DMS53 treated with DMSO at 0.1 percent for 48 hours (cell line): ENCODE data around the gene SLAIN2.

Source experiments
- DNase-seq: peaks from one replicate; lab custom pipeline; 2025; ENCODE audit not compliant: unreplicated experiment; lab: John Stamatoyannopoulos, UW

The SLAIN2 gene

GRCh38 chr4:48369248-48369647, 27.9 kb downstream of the SLAIN2 start:
- DNase-seq: no peak

- no peak for DNase-seq
Observed at GRCh38 chr4:48369771-48370170, 28.4 kb downstream of the SLAIN2 start.

DNA sequence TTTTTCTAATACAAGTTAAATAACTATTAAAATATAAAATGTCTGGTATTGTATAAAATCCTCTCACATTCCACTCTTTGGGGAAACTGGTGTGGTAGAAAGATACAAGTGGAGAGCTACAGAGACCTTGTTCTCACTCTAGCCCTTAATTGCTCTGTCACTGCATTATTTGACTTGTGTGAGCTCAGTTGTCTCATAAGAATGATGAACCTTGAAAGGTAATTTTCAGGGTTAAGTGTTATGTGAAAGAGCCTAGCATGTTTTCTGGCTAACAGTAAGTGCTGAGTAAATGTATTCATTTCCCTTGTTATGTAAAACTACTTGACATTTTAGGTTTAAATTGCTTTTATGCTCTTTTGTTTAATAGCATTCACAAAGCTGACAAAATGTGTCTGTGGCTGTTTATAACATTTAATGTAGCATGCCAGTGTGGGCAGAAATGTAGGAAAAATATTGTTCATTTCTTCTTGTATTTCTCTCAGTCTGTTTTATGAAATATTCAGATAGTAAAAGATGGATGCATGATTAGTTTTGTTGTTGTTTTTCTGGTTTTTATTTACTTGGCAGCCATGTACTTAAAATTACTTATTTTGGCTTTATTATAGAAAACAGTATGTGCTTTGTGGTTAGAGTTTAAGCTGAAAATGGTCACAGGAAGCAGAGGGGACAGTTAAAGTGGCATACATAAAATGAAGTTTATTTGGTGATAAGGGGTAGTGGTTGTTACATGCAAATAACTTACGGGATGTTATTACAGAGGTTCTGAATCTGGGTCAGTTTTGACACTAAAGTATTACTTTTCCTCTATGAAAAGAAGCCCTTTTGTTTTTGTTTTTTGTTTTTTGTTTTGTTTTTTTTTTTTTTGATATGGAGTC, 29.2 kb downstream of the SLAIN2 start:
- no peak for DNase-seq

DNA sequence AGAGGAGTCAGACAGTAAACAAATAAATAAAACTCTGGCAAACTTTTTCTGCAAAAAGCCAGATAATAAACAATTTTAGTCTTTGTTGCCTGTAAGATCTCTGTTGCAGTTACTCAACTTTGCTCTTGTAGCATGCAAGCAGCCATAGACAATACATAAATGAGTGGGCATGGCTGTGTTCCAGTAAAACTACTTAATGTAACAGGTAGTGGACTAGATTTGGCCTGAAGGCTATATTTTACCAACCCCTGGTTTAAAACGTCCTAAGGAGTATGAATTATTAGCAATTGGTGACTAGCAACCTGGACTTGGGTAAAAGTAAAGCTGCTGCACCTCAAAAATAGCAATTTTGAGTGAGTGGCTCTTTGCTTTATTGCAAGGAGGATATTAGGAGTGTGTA, 30.9 kb downstream of the SLAIN2 start:
- no peak for DNase-seq

DNA sequence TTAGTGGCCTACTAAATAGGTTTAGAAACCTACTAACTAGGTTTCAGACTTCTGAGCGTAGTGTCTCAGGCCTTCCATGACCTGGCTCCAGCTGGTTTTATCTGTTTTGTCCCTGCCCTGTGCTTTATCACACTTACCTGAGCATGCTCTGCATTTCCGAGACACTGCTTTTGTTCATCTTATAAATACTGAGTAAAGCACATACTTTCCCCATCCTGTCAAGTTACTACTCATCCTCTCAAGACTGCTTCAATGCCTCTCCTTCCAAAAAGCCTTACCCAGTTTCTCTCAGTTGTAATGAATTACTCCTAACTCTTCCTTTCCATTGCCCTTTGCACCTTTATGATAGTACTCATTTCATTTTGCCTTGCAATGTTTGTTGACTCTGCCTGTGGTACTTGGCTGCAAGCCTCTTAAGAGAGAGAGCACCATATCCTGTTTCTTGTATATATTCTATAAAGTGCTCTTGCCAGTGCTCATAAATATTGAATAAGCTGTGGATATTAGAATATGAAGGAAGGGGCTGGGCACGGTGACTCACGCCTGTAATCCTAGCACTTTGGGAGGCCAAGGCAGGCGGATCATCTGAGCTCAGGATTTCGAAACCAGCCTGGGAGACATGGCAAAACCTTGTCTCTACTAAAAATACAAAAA, 34.4 kb downstream of the SLAIN2 start:
- peak; percentile 99 for DNase-seq

DNA sequence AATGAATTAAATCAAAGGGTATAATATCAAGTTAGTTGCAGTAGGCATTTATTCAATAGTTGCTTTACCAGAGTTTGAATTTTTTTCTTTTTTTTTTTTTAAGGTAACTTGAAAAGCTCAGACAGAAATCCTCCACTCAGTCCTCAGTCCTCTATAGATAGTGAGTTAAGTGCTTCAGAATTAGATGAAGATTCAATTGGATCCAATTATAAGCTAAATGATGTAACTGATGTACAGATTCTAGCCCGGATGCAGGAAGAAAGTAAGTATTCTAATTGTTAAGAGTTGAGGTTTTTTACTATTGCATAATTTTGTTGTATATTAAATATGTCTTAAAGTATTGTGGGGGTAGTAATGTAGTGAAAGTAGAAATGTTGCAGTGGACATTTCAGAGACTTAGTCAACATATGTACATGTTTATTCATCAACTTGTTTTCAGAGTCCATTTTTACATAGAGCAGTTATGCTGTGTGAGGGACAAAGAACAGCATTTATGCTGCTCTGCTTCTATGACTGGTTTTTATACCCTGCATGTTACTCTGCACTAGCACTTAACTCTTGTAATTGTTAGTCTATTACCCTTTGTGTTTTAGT, 38.4 kb downstream of the SLAIN2 start:
- no peak for DNase-seq

- no peak for DNase-seq
Observed at GRCh38 chr4:48380583-48381167, 39.3 kb downstream of the SLAIN2 start.

- no peak for DNase-seq
Observed at GRCh38 chr4:48388525-48389154, 47.3 kb downstream of the SLAIN2 start.

GRCh38 chr4:48396043-48396442, 54.7 kb downstream of the SLAIN2 start:
- no peak for DNase-seq

- DNase-seq: no peak
Observed at GRCh38 chr4:48400416-48400815, 59.1 kb downstream of the SLAIN2 start.

DNA sequence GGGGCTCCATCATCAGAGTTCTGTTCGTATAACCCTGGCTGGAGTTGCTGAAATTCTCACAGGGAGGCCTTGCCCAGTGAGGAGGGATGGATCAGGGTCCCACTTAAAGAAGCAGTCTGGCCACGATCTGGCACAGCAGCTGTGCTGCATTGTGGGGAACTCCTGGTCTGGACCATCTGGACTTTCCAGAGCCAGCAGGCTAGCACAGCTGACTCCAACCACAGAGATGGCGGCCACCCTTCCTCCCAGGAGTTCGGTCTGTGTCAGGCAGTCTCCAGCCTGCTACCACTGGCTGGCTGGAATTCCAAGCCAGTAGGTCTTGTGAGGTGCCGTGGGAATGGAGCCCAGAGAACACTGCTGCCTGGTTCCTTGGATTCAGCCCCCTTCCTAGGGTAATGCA, 62.0 kb downstream of the SLAIN2 start:
- DNase-seq: no peak

GRCh38 chr4:48403779-48404178, 62.5 kb downstream of the SLAIN2 start:
- no peak for DNase-seq

- DNase-seq: no peak
Observed at GRCh38 chr4:48405924-48406323, 64.6 kb downstream of the SLAIN2 start.

DNA sequence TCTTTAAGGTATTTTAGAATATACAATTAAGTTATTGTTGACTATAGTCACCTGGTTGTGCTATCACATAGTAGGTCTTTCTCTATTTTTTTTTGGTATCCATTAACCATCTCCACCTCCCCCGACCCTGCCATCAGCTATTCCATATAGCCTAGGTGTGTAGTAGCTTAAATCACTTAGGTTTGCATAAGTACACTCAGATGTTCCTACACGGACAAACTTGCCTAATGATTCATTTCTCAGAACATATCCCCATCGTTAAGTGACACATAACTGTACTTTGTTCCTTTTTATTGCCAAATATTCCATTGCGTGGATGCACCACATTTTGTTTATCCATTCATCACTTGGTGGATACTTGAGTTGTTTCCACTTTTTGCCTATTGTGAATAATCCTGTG, 67.9 kb downstream of the SLAIN2 start:
- DNase-seq: no peak

DNA sequence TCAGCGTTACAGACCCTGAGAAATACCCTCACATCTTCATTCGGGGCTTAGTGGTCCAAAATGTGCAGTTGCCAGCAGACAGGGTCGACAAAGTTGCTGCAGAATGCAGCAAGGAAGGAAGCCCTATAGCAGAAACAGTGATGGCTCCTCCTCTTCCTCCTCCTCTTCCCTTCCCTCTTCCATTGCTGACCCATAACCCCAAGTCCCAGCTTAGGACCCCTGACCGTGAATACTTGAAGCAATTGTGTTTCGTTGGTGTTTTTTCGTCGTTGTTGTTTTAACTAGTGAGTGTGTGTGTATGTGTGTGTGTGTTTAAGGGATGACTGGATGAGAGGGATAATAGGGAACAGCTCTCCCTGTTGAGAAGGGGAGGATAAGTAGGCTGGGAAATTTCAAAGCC, 69.5 kb downstream of the SLAIN2 start:
- no peak for DNase-seq

GRCh38 chr4:48420144-48420543, 78.8 kb downstream of the SLAIN2 start:
- peak; percentile 88 for DNase-seq

GRCh38 chr4:48421101-48421500, 79.8 kb downstream of the SLAIN2 start:
- DNase-seq: no peak

GRCh38 chr4:48428926-48429325, 87.6 kb downstream of the SLAIN2 start:
- DNase-seq: no peak

DNA sequence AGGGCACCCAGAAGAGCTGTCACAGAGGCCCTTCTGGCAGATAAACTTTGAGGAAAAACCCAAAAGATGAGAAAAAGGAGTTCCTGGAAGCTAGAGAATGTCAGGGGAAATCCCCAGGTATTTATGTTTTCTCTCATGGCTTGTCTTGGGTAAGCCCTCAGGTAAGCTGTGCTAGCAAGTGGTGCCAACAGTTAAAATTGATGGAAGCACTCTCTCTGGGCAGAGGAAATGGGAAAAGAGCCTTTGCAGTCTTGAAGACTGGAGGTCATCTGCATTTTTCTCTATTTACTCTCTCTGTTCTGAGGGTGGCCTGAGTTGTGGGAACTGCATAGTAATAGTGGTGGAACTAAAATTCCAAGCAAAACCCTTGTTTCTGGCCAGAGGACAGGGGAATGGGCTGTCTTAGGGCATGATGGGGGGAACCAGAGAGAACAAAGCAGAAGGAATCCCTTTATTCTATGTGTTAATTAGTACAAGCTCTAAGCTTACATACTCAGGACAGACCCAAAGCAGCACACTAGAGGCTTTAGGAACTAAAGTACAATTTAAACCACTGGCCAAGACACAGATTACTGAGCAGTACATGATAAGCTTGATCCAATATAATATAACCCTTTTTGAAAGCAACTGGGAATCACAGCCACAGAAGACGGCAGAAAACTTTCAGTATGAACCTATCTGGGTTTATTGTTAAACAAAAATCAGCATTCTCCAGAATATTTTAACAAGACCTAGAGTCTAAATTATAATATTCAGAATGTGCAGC, 88.6 kb downstream of the SLAIN2 start:
- no peak for DNase-seq

- DNase-seq: no peak
Observed at GRCh38 chr4:48431401-48431800, 90.1 kb downstream of the SLAIN2 start.

- no peak for DNase-seq
Observed at GRCh38 chr4:48432017-48432416, 90.7 kb downstream of the SLAIN2 start.
